Measurements from ENCODE around the gene TTLL3.

The TTLL3 gene

GRCh38 chr3:9818666-9819335, 8.7 kb downstream of the TTLL3 start:
- ChIA-PET POLR2A (ENCODE audit: low non-redundant PET) (no interaction called here), CTCF (interaction anchor here (0.6 kb wide), 1 partner anchor 18 kb away, joined by 3 read pairs; no protein-coding TSS in a partner anchor)
- H3K27ac ChIP-seq, result no peak overlapping the region
- no peak for DNase-seq (ENCODE audit: low spot score)
- TF ChIP-seq CTCF (conservative IDR thresholded peaks at IDR 0.05; ENCODE audit: low read depth), result no peak

- ChIA-PET CTCF (no interaction called here), POLR2A (ENCODE audit: low non-redundant PET) (no interaction called here)
- DNase-seq (ENCODE audit: low spot score), result no peak
- no peak for TF ChIP-seq CTCF (conservative IDR thresholded peaks at IDR 0.05; ENCODE audit: low read depth)
- H3K27ac ChIP-seq, result no peak overlapping the region
These were observed 10.5 kb downstream of the TTLL3 start for GRCh38 chr3:9820543-9820942.

- CTCF ChIA-PET, result no interaction called here
- H3K27ac ChIP-seq, result no peak overlapping the region
- POLR2A ChIA-PET (ENCODE audit: low non-redundant PET), result no interaction called here
- TF ChIP-seq CTCF (conservative IDR thresholded peaks at IDR 0.05; ENCODE audit: low read depth), result peak; percentile 41
- DNase-seq (ENCODE audit: low spot score), result no peak
These were observed 10.9 kb downstream of the TTLL3 start for GRCh38 chr3:9820946-9821345.

- no peak for TF ChIP-seq CTCF (conservative IDR thresholded peaks at IDR 0.05; ENCODE audit: low read depth)
- DNase-seq (ENCODE audit: low spot score), result no peak
- POLR2A ChIA-PET (ENCODE audit: low non-redundant PET), result no interaction called here
- H3K27ac ChIP-seq, result no peak overlapping the region
- CTCF ChIA-PET, result no interaction called here
These were observed 15.5 kb downstream of the TTLL3 start for GRCh38 chr3:9825451-9826040.

GRCh38 chr3:9826815-9827573, 16.9 kb downstream of the TTLL3 start:
- no peak overlapping the region; the same call in 1 of the 2 replicates for H3K27ac ChIP-seq
- ChIA-PET CTCF (interaction anchor here (0.8 to 0.9 kb wide), 2 partner anchors 108 to 119 kb away, joined by 3 read pairs; no protein-coding TSS in a partner anchor), POLR2A (ENCODE audit: low non-redundant PET) (no interaction called here)
- no peak for DNase-seq (ENCODE audit: low spot score)
- no peak for TF ChIP-seq CTCF (conservative IDR thresholded peaks at IDR 0.05; ENCODE audit: low read depth)

GRCh38 chr3:9828801-9829755, 19.0 kb downstream of the TTLL3 start:
- POLR2A ChIA-PET (ENCODE audit: low non-redundant PET), result no interaction called here

More at GRCh38 chr3:9828801-9829755, 19.0 kb downstream of the TTLL3 start:
- no peak for DNase-seq (ENCODE audit: low spot score)
- no peak overlapping the region for H3K27ac ChIP-seq
- no peak for TF ChIP-seq CTCF (conservative IDR thresholded peaks at IDR 0.05; ENCODE audit: low read depth)
- CTCF ChIA-PET, result interaction anchor here (0.9 kb wide), 1 partner anchor 117 kb away, joined by 4 read pairs; no protein-coding TSS in a partner anchor

All from RWPE1 (cell line).